GM19023 (cell line): Measurements from ENCODE around the gene RAB11B.
"Not testable (repeated sequence)": the region's sequence is repeated elsewhere in the genome, so short reads cannot be mapped to it uniquely, and the experiment has no call there.

Experiments used
- ATAC-seq: cut with Tn5 transposase; IDR thresholded peaks from one replicate; pipeline ENCODE4 v1.9.1; 2021; ENCODE audit warnings: mild to moderate bottlenecking, moderate library complexity; ENCODE audit not compliant: unreplicated experiment

The RAB11B gene

GRCh38 chr19:8393192-8393870, 3.2 kb downstream of the RAB11B start:
- ATAC-seq = no peak

DNA sequence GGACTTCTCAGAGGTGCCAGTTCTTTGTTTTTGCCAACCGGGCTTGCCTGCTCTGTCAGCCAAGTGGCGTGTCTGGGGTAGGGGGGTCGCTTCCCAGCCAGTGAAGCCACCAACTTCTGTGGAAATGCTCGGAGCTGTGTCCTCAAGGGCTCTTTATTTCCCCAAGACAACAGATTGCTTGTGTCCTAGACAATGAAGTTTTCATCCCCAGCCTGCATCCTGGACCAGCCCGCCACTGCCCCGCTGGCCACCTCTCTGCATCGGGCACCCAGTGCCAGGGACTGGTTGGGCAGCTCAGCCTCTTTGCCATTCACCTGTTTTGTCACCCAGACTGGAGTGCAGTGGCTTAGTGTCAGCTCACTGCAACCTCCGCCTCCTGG, 3.7 kb downstream of the RAB11B start:
- no peak for ATAC-seq

DNA sequence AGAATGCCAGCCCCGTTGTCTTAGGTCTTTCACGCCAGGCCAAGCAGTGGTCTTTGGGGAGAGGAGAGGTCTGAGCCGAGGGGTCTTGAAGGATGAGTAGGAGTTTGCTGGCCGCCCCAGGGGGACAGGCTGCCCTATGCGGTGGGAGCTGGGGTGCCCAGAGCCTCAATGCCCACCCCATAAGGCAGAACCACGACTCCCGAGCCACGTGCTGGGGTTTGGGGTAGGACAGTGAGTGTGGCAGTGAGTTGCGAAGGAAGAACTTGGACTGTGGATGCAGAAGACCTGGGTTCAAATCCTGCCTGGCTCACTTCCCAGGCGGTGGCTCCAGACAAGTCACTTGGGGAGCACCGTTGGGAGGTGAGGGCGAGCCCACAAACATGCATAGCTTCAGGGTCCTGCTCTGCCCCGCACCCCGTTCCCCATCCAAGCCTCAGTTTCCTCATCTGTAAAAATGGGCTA, 5.5 kb downstream of the RAB11B start:
- ATAC-seq = no peak

DNA sequence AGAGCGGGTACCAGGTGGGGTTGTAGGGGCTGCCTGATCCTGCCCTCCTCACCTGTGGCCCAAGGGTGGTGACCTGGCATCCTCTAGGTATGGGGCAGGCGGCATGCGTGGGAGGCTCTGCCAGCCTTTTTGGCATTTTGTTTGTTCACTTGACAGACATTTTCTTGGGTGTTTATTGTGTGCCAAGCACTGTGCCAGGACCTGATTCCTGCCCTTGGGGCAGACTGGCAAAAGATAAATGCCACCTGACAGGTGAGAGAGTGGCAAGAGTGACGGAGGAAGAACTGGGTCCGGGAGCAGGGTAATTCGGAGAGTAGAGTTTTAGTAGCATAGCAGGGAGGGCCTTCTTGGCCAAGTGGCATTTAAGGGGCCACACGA, 6.0 kb downstream of the RAB11B start:
- ATAC-seq = no peak

DNA sequence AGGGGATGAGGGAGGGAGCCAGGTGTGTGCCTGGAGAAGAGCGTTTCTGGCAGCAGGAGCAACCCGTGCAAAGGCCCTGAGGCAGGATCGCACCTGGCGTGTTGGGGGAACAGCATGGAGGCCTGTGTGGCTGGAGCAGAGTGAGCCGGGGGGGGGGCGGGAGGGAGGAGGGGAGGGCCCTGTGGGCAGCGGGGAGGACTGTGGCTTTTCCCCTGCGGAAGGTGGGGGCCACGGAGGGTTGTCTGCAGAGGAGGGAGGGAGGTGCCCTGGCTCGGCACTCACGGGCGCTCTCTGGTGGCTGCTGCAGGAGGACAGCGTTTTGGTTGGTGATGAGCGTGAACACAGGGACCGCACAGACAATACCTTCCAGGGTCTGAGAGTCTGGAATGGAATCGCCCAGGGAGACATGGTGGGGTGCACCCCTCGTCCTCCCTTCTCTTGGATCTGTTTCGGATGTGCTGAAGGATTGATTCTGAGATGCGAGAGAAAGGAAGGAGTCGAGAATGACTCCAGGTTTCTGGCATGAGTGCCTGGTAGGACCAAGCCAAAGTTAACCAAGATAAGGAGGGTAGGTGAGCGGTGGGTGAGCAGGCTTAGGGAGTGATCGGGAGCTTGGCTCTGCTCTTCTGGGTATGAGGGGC, 6.5 kb downstream of the RAB11B start:
- ATAC-seq = no peak

- no peak for ATAC-seq
These were observed 7.1 kb downstream of the RAB11B start for GRCh38 chr19:8397271-8397670.

- no peak for ATAC-seq
These were observed 7.7 kb downstream of the RAB11B start for GRCh38 chr19:8397746-8398310.

- no peak for ATAC-seq
These were observed 8.2 kb downstream of the RAB11B start for GRCh38 chr19:8398311-8398771.

DNA sequence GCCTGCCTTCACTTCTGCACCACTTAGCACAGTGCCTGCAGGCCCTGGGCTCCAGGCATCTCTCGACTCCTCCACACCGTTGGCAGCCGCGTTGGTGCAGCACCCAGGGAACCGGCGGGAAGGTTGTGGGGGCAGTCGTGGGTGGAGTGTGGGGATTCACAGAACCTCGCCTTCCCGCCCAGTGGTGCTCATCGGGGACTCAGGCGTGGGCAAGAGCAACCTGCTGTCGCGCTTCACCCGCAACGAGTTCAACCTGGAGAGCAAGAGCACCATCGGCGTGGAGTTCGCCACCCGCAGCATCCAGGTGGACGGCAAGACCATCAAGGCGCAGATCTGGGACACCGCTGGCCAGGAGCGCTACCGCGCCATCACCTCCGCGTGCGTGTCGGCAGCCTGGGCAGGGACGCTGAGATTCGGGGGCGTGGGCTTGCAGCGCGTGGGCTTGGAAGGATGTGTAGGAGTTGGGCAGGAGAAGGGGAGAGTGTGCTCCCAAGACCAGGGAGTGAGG, 9.6 kb downstream of the RAB11B start:
- no peak for ATAC-seq

DNA sequence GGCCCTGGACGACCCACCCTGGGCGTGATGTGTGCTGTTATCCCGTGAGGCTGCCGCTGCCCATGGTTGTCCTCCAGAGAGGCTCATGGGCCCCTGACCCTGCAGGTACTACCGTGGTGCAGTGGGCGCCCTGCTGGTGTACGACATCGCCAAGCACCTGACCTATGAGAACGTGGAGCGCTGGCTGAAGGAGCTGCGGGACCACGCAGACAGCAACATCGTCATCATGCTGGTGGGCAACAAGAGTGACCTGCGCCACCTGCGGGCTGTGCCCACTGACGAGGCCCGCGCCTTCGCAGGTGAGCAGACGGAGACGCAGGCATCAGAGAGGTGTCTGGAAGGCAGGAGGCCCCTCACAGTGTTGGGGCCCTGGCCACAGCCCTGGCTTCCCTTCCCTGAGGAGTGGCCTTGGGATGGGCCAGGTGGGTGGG, 11.8 kb downstream of the RAB11B start:
- no peak for ATAC-seq

DNA sequence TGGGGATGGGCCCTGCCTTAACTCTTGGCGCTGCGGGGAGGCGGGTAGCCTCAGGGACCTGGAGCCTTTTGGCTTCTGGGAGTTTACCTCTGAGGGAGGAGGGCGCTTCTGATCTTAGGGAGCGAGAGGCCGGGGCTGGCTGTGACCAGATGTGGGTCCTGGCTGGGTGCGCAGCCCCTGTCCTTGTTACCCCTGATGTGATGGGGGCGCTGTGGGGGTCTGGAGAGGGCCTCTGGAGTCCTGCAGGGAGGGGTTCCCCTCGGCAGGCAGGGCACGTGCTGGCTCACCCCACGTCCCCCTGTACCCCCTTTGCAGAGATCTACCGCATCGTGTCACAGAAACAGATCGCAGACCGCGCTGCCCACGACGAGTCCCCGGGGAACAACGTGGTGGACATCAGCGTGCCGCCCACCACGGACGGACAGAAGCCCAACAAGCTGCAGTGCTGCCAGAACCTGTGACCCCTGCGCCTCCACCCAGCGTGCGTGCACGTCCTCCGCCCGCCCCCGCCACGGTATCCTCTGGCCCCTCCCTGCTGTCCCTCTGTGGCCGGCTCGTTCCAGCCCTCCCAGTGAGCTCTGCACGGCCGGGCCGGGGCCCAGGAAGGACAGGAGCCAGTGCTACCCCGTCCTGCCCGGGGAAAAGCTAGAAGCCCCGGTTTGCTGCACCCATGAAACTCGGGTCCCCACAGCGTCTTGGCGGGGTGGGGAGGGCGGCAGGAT, 13.1 kb downstream of the RAB11B start:
- ATAC-seq = no peak

DNA sequence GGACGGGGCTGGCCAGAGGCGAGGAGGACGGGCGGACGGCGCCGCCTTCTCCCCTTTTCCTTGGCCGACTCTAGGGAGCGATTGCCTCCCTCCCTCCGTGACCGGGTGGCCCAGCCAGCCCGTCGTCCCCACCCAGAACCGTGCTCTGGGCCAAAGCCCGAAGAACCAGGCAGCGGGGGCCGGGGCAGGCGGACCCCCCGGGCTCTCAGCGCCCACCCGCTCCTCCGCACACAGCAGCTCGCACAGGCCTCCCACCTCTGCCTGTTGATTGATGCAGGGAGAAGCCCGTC, 13.6 kb downstream of the RAB11B start:
- ATAC-seq = no peak

GRCh38 chr19:8404391-8405151, 14.4 kb downstream of the RAB11B start:
- no peak for ATAC-seq

DNA sequence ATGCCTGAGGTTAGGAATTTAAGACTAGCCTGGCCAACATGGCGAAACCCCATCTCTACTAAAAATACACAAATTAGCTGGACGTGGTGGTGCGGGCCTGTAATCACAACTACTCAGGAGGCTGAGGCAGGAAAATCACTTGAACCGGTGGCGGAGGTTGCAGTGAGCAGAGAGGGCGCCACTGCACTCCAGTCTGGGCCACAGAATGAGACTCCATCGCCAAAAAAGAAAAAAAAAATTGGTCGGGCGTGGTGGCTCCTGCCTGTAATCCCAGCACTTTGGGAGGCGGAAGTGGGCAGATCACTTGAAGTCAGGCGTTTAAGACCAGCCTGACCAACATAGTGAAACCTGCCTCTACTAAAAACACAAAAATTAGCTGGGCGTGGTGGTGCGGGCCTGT, 20.6 kb downstream of the RAB11B start:
- ATAC-seq = not testable (repeated sequence)

- peak; percentile 100 for ATAC-seq
These were observed 22.8 kb downstream of the RAB11B start, which contains the start of gene MARCHF2 for GRCh38 chr19:8412783-8413628. Gene MARCHF2, plus strand, starts transcription at chr19:8413305. Its CDS starts 8,536 bp downstream, at chr19:8421841.

- no peak for ATAC-seq
These were observed 23.5 kb downstream of the RAB11B start for GRCh38 chr19:8413629-8413995.

DNA sequence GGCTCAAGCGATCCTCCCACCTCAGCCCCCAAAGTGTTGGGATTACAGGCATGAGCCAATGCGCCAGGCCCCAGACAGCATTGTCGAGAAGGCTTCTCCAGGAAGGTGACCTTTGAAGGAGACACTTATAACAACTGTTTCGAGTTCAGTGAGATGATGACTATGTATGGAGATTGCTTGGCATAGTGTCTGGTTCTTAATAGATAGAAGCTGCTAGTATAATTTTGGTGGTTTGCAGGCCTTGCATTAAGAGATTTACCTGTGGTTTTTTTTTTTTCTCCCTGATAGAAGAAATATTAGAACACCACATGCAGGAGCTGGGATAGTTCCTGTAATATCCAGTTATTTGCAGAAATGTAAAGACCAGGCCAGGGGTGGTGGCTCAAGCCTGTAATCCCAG, 26.6 kb downstream of the RAB11B start:
- no peak for ATAC-seq

DNA sequence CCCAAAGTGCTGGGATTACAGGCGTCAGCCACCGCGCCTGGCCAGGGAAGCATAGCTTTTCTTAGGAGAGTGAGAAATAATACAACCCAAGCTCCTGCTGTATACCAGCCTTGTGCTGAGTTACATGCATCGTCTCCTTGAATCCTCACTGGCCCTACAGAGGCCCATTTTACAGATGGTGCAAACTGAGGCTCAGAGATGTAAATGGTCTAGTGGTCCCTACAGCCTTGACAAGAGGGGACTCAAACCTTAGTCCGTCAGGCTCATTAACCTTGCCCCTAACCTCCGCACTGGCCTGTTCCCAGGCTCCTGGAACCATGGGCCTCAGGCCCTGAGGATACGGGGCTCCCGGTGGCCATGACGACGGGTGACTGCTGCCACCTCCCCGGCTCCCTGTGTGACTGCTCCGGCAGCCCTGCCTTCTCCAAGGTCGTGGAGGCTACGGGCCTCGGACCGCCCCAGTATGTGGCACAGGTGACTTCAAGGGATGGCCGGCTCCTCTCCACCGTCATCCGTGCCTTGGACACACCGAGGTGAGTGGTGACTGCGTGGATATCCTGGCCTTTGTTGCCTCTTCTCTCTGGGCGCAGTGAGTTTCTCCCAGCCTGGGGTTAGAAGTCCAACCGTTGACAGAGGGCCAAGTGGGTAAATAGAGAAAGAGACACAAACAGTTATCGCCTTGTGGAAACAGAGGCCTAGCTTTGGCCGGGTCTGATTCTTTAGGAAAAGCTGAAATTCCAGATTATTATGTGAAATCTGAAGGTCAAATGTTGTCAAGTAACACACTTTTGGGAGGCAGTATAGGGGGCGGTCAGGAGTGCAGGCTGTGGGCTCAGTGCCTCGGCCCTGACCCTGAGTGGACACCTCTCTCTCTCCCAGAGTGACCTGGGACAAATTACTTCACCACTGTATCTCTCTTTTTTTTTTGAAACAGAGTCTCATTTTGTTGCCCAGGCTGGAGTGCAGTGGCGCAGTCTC, 31.6 kb downstream of the RAB11B start:
- no peak for ATAC-seq

GRCh38 chr19:8423817-8424223, 33.7 kb downstream of the RAB11B start:
- ATAC-seq = no peak
